ENCODE results near the gene LIPC.

LIPC gene

DNA sequence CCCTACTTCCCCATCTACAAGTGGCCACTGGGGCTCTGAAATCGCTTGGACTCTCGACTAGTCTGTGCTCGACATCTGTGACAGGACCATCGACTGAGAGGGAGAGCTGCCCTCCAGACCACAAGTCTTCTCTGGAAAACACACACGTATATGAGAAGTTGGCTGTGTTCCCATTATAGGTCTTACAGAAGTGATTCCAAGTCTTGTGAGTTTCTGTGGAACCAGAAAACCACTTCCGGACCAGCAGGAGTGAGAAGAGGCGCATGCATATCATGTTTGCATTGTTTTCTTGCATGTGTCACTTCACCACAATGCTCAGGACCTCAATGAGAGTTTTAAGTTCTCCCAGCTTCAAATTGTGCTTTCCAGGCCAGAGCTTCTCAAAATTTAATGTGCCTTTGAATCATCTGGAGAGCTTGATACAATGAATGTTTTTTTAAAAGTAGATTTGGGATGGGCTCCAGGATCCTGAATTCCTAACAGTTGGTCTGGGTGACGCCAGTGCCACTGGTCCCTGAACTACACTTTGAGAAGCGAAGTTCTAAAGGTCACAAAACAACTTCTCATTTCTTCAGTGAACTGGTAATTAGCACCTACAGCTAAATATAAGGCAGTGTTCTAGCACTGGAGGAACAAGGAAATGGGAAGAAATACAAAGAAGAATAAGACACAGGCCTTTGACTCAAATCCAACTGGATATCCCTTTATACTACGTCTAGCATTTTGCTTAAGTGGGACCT lies 15.7 kb downstream of the LIPC start:
- no peaks in the 10 kb centered on the region for H3K4me1 ChIP-seq (ENCODE audit: control insufficient read depth in 1 of 2, insufficient read depth in 1 of 2, low read depth in 1 of 2, low read length in 1 of 2)
- H3K27me3 ChIP-seq = no peaks in the 10 kb centered on the region
- H3K9me3 ChIP-seq = no peaks in the 10 kb centered on the region
- TF ChIP-seq, protein P1, sequence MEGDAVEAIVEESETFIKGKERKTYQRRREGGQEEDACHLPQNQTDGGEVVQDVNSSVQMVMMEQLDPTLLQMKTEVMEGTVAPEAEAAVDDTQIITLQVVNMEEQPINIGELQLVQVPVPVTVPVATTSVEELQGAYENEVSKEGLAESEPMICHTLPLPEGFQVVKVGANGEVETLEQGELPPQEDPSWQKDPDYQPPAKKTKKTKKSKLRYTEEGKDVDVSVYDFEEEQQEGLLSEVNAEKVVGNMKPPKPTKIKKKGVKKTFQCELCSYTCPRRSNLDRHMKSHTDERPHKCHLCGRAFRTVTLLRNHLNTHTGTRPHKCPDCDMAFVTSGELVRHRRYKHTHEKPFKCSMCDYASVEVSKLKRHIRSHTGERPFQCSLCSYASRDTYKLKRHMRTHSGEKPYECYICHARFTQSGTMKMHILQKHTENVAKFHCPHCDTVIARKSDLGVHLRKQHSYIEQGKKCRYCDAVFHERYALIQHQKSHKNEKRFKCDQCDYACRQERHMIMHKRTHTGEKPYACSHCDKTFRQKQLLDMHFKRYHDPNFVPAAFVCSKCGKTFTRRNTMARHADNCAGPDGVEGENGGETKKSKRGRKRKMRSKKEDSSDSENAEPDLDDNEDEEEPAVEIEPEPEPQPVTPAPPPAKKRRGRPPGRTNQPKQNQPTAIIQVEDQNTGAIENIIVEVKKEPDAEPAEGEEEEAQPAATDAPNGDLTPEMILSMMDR (IDR thresholded peaks at IDR 0.05) = no peak
- H3K4me3 ChIP-seq (ENCODE audit: low read depth in 1 of 2, low read length in 1 of 2) = no peak overlapping the region
- H3K27ac ChIP-seq = no peak overlapping the region
- no peaks in the 10 kb centered on the region for H3K36me3 ChIP-seq

DNA sequence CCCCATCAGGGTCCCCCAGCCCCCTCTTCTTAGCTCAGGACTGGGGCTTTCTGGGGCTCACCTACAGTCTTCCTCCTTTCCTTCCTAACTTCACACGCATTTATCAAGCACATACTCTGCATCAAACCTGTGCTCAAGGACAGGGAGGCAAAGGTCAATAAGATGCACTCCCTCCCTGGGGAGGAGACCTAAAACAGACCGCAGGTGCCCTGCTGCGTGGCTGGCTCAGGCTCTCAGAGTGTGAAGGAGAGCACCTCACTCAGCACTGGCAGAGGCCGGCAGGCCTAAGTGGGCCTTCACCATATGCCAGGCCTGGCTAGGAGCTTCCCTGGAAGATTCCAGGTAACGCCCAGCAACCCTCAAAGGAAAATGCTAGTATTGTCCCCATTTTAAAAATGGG lies 16.5 kb downstream of the LIPC start:
- H3K4me3 ChIP-seq (ENCODE audit: low read depth in 1 of 2, low read length in 1 of 2) = no peak overlapping the region

DNA sequence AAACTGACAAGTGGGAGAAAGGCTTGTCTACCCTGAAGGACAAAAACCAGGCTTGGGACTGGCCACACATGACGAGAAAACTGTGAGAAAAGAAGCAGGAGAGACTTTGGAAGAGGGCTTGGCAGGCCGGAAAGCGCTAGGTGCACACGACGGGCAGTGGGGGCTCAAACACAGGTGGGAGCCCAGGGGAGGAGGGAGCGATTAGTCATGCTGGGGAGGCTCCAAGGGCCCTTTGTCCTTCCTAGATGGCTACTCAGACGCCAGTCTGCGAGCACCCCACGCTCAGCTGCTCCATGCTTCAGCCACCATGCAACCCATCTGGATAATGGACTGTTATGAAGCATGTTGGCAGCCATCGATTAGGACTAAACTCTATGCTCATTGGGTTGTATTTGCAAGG lies 17.1 kb downstream of the LIPC start:
- Histone ChIP-seq H3K9me3 (no peaks in the 10 kb centered on the region), H3K4me1 (ENCODE audit: control insufficient read depth in 1 of 2, insufficient read depth in 1 of 2, low read depth in 1 of 2, low read length in 1 of 2) (no peaks in the 10 kb centered on the region), H3K27ac (no peak overlapping the region), H3K36me3 (no peaks in the 10 kb centered on the region), H3K27me3 (no peaks in the 10 kb centered on the region), H3K4me3 (ENCODE audit: low read depth in 1 of 2, low read length in 1 of 2) (no peak overlapping the region)
- TF ChIP-seq, protein P1 (IDR thresholded peaks at IDR 0.05) = no peak

More for the DNA sequence above, 16.5 kb downstream of the LIPC start:
- Histone ChIP-seq H3K36me3 (no peaks in the 10 kb centered on the region), H3K9me3 (no peaks in the 10 kb centered on the region), H3K4me1 (ENCODE audit: control insufficient read depth in 1 of 2, insufficient read depth in 1 of 2, low read depth in 1 of 2, low read length in 1 of 2) (no peaks in the 10 kb centered on the region), H3K27me3 (no peaks in the 10 kb centered on the region), H3K27ac (no peak overlapping the region)
- TF ChIP-seq, protein P1 (IDR thresholded peaks at IDR 0.05) = no peak

DNA sequence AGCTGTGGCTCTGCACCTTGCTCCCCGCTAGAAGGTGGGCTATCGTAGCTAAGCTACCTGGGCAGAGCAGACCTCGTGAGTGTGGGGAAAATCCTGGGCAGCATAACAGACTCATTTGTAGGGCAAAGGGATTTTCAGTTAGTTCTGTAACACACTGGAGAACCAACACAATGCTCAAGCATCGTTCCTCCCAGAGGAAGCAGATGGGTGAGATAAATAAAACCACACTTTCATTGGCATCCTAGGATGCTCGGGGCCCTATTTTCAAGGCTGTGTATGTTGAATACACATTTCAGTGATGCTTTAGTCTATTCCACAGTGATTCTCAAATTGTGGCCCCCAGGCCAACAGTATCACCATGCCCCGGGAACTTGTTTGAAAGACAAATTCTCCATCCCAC lies 20.0 kb downstream of the LIPC start:
- no peaks in the 10 kb centered on the region for H3K4me1 ChIP-seq (ENCODE audit: control insufficient read depth in 1 of 2, insufficient read depth in 1 of 2, low read depth in 1 of 2, low read length in 1 of 2)
- H3K36me3 ChIP-seq = no peaks in the 10 kb centered on the region
- H3K4me3 ChIP-seq (ENCODE audit: low read depth in 1 of 2, low read length in 1 of 2) = no peak overlapping the region
- TF ChIP-seq, protein P1 (IDR thresholded peaks at IDR 0.05) = no peak
- no peaks in the 10 kb centered on the region for H3K27me3 ChIP-seq
- no peaks in the 10 kb centered on the region for H3K9me3 ChIP-seq
- H3K27ac ChIP-seq = no peak overlapping the region

DNA sequence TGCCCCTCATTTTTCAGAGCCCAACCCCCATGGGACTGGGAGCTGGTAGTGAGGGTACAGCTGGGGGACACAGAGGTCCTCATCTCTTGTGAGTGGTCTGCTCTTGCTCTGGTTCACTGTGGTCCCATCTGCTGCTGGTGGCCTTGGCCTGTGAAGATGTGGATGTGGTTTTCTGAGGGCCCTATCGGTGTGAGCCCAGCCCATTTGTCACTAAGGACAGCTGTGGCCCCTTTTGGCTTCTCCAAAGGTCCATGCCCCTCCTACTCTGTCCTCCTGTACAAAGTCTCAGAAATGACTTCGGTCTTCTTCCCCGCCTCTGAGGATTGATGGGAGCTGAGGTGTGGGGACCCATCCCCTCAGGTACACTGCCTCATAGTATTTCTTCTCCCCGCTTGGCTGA lies 21.0 kb downstream of the LIPC start:
- TF ChIP-seq, protein P1 (IDR thresholded peaks at IDR 0.05) = no peak
- no peaks in the 10 kb centered on the region for H3K27me3 ChIP-seq
- no peak overlapping the region for H3K27ac ChIP-seq
- no peak overlapping the region for H3K4me3 ChIP-seq (ENCODE audit: low read depth in 1 of 2, low read length in 1 of 2)
- H3K4me1 ChIP-seq (ENCODE audit: control insufficient read depth in 1 of 2, insufficient read depth in 1 of 2, low read depth in 1 of 2, low read length in 1 of 2) = no peaks in the 10 kb centered on the region
- no peaks in the 10 kb centered on the region for H3K9me3 ChIP-seq
- H3K36me3 ChIP-seq = no peaks in the 10 kb centered on the region
